ENCODE data around the gene BCL2L12.

The BCL2L12 gene

DNA sequence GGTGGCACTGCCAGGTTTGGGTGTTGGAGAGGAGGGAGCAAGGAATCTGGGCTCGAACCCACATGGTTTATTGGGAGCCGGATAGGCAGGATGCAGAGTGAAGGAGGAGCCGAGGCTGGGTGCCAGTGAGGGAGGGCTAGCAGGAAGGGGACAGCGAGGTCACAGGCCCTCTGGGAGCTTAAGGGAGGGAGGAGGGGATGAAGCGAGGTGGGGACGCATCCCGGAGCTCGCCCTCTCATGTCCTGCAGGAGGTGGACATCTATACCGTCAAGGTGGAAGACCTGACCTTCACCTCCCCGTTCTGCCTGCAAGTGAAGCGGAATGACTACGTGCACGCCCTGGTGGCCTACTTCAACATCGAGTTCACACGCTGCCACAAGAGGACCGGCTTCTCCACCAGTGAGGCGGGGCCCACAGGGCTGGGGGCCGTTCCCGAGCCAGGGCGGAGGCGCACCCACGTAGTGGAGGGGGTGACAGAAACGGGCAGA lies 20.2 kb downstream of the BCL2L12 start:
- H3K4me3 ChIP-seq (replicated peaks; ENCODE audit: low read depth, low read length), result no peak overlapping the region
- TF ChIP-seq, protein P1, sequence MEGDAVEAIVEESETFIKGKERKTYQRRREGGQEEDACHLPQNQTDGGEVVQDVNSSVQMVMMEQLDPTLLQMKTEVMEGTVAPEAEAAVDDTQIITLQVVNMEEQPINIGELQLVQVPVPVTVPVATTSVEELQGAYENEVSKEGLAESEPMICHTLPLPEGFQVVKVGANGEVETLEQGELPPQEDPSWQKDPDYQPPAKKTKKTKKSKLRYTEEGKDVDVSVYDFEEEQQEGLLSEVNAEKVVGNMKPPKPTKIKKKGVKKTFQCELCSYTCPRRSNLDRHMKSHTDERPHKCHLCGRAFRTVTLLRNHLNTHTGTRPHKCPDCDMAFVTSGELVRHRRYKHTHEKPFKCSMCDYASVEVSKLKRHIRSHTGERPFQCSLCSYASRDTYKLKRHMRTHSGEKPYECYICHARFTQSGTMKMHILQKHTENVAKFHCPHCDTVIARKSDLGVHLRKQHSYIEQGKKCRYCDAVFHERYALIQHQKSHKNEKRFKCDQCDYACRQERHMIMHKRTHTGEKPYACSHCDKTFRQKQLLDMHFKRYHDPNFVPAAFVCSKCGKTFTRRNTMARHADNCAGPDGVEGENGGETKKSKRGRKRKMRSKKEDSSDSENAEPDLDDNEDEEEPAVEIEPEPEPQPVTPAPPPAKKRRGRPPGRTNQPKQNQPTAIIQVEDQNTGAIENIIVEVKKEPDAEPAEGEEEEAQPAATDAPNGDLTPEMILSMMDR (IDR thresholded peaks at IDR 0.05; ENCODE audit: low read length, missing control alignments), result no peak
- DNase-seq (ENCODE audit: low read depth), result no peak

DNA sequence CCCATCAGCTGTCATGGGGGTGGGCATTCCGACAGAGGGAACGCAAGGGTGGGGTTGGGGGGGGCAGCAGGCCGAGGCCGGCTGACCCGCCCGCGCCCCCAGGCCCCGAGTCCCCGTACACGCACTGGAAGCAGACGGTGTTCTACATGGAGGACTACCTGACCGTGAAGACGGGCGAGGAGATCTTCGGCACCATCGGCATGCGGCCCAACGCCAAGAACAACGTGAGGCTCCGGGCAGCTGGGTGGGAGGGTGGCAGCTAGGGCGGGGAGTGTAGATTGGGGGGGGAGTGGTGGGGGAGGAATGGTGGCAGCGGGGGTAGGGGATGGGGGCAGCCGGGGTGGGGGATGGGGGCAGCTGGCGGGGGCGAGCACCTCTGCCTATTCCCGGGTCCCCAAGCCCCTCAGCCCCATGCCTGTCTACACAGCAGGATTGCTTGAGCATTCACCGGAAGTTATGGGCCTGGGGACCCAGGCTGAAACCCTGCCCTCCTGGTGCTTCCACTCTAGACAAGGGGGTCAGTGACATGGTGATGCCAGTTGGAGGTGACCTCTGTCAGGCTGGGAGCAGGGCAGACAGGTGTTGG lies 20.9 kb downstream of the BCL2L12 start:
- TF ChIP-seq, protein P1 (IDR thresholded peaks at IDR 0.05; ENCODE audit: low read length, missing control alignments), result no peak

DNA sequence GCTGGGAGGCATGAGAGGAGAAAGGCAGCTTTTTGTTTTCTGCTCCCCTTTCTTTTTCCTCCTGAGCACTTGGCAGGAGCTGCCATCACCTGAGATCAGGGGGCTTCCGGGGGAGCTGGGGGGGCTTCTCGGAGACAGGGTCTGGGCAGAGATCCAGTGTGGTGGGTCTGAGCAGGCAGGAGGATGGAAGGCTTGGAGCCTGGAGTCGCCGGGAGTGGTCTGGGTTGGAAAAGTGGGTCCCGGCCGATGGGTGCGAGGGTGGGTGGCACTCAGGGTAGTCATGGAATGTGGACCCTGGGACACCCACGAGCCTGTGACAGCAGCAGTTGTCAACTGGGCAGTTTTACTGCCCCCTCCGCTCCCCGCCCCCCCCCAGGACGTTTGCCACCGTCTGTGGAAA lies 21.4 kb downstream of the BCL2L12 start:
- TF ChIP-seq, protein P1 (IDR thresholded peaks at IDR 0.05; ENCODE audit: low read length, missing control alignments), result no peak
- H3K4me3 ChIP-seq (replicated peaks; ENCODE audit: low read depth, low read length), result no peak overlapping the region
- DNase-seq (ENCODE audit: low read depth), result no peak

More for the DNA sequence above, 20.9 kb downstream of the BCL2L12 start:
- H3K4me3 ChIP-seq (replicated peaks; ENCODE audit: low read depth, low read length), result no peak overlapping the region
- DNase-seq (ENCODE audit: low read depth), result no peak

DNA sequence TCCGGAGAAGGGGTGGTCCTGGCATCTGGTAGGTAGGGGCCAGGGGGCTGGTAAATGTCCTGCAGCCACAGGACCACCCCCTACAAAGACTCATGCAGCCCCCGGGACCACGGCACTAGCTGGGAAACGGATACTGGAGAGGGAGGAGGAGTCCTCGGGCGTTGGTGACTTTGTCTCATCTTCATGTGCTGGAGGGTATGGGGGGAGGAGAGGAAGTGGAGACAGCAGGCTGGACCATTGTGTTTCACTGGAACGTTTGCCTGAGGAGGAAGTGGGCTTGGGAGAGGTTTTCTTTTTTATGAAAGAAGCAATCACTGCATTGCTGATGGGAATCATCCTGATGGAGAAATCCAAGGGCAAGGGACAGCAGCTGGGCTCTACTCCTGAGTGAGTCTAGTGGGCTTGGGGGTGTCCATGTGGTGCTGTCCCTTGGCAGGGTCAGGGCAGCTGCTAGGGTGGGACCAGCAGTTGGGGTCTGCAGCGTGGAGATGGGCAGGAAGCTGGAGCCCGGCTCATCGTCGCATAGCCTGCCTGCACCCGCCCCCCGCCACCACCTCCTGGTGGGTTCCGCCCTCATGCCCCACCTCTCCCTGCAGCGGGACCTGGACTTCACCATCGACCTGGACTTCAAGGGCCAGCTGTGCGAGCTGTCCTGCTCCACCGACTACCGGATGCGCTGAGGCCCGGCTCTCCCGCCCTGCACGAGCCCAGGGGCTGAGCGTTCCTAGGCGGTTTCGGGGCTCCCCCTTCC lies 22.0 kb downstream of the BCL2L12 start:
- peak; percentile 60 for DNase-seq (ENCODE audit: low read depth)
- TF ChIP-seq, protein P1 (IDR thresholded peaks at IDR 0.05; ENCODE audit: low read length, missing control alignments), result no peak
- no peak overlapping the region for H3K4me3 ChIP-seq (replicated peaks; ENCODE audit: low read depth, low read length)

DNA sequence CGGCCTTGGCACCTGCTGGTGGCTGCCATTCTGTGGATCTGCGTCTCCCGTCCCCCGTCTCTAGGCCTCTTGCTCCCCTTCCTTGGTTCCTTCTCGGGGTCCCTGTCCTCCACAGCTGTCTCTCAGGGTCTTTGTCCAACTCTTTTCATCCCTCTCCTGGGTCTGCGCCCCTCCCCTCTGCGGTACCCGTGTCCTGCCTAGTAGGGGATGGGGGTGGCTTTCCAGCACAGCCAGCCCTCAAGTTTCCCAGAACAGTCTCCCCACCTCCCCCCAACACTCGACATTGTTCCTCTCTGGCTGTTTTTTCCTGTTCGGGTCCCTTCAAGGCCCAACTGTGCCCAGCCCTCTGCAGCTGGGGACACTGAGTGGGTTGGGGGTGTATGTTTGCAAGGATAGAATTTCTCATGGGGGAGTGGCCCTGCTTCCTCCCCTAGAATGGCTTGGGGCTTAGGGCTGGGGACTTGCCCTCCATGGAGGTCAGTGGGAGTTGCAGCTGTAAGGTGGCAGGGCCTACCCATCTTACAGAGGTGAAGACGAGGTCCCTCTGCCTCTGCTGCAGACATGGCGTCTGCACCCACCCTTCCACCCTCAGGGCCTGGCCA lies 22.9 kb downstream of the BCL2L12 start:
- no peak overlapping the region for H3K4me3 ChIP-seq (replicated peaks; ENCODE audit: low read depth, low read length)
- TF ChIP-seq, protein P1 (IDR thresholded peaks at IDR 0.05; ENCODE audit: low read length, missing control alignments), result no peak
- DNase-seq (ENCODE audit: low read depth), result no peak

DNA sequence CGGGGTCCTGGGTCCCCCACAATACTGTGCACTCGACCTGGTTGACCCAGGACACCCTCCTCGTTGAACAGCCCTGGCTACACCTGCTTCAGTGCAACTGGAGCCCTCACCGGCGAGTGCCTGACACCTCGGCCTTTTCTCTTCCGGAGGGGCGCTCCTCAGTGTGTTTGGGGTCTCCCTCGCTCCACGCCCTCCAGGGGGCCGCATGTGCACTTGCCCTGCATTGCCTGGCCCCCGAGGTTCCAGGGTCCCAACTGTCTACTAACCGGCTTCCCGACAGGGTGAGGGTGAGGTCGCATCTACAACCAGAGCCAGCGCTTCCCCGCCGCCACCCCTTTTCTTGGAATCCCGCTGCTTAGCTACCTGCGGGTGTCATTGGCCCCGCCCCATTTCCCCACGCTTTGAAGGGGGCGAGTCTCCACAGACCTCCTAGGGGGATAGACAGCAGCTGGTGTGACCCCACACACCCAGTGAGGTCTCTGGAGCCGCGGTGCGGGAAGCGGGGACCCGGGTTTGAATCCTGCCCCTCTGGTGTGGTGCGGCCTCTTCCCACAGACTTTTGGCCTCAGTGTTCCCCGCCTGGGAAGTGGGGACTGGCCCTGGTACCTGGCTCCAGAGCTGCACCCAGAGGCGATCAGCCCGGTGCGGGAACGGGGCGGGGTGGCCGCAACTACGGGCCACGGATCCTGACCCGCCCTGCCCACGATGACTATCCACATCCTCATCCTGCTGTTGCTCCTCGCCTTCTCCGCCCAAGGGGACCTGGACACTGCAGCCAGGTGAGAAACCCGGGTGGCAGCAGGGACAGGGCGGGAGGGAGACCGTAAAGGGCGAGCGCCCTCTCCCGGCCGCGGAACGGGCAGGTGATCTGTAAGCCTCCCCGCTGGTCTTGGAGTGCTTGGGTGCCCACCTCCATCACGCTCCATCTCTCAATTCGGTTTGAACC lies 23.7 kb downstream of the BCL2L12 start, which contains the start of gene ADM5:
ADM5 (plus strand) TSS at position 462 of the 946 bp plus-strand sequence; CDS start at position 706, 244 bp downstream.
- TF ChIP-seq, protein P1 (IDR thresholded peaks at IDR 0.05; ENCODE audit: low read length, missing control alignments), result peak; percentile 41

More for the DNA sequence above, 23.7 kb downstream of the BCL2L12 start, which contains the start of gene ADM5:
- DNase-seq (ENCODE audit: low read depth), result no peak
- H3K4me3 ChIP-seq (replicated peaks; ENCODE audit: low read depth, low read length), result peak within 1 kb of the TSS; percentile 55
